ENCODE results near the gene ETHE1. TPM values are rescaled to one million over a fixed set of nuclear protein-coding genes. Genes with fewer than 3 reads are reported as not detected.

The ETHE1 gene
- total and polyA plus RNA-seq, 4 donors = 30.4 to 45.1 (median 34.5) TPM

- no peak for DNase-seq (ENCODE audit: low spot score)
- Histone ChIP-seq H3K27me3 (ENCODE audit: control insufficient read depth in 4 of 4, insufficient read depth in 4 of 4, low read length in 3 of 4) (no peaks in the 10 kb centered on the region), H3K4me3 (ENCODE audit: low read depth in 1 of 3, low read length in 3 of 3) (no peak overlapping the region), H3K9ac (ENCODE audit: low read depth in 1 of 2, low read length in 2 of 2) (no peak overlapping the region), H3K36me3 (ENCODE audit: control insufficient read depth in 4 of 4, insufficient read depth in 3 of 4, low read depth in 1 of 4, low read length in 3 of 4) (peaks cover 4 to 16% (median 11%) of the 10 kb centered on the region in 4 donors), H3K4me1 (ENCODE audit: control insufficient read depth in 4 of 4, insufficient read depth in 4 of 4, low read length in 3 of 4) (peaks cover 4 to 13% (median 7%) of the 10 kb centered on the region in 4 donors), H3K27ac (ENCODE audit: low read depth in 1 of 2, low read length in 2 of 2) (no peak overlapping the region), H3K9me3 (ENCODE audit: control insufficient read depth in 4 of 4, low read length in 3 of 4) (no peaks in the 10 kb centered on the region)
- WGBS = 86% methylated on average over 5 of the region's 5 CpGs
- no peak for TF ChIP-seq CTCF (IDR thresholded peaks at IDR 0.05; ENCODE audit: low read depth, low read length, missing input control)
- TF ChIP-seq FOXA1 (IDR thresholded peaks at IDR 0.05) = no peak
- peak; percentile 87 for TF ChIP-seq HNF4G (IDR thresholded peaks at IDR 0.05)
- TF ChIP-seq JUND (IDR thresholded peaks at IDR 0.05) = no peak
- TF ChIP-seq NR2F2 (IDR thresholded peaks at IDR 0.05) = peak; percentile 85
- no peak for TF ChIP-seq YY1 (IDR thresholded peaks at IDR 0.05)
- TF ChIP-seq, protein P1, sequence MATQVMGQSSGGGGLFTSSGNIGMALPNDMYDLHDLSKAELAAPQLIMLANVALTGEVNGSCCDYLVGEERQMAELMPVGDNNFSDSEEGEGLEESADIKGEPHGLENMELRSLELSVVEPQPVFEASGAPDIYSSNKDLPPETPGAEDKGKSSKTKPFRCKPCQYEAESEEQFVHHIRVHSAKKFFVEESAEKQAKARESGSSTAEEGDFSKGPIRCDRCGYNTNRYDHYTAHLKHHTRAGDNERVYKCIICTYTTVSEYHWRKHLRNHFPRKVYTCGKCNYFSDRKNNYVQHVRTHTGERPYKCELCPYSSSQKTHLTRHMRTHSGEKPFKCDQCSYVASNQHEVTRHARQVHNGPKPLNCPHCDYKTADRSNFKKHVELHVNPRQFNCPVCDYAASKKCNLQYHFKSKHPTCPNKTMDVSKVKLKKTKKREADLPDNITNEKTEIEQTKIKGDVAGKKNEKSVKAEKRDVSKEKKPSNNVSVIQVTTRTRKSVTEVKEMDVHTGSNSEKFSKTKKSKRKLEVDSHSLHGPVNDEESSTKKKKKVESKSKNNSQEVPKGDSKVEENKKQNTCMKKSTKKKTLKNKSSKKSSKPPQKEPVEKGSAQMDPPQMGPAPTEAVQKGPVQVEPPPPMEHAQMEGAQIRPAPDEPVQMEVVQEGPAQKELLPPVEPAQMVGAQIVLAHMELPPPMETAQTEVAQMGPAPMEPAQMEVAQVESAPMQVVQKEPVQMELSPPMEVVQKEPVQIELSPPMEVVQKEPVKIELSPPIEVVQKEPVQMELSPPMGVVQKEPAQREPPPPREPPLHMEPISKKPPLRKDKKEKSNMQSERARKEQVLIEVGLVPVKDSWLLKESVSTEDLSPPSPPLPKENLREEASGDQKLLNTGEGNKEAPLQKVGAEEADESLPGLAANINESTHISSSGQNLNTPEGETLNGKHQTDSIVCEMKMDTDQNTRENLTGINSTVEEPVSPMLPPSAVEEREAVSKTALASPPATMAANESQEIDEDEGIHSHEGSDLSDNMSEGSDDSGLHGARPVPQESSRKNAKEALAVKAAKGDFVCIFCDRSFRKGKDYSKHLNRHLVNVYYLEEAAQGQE (IDR thresholded peaks at IDR 0.05) = no peak
- no peak for TF ChIP-seq EGR1 (IDR thresholded peaks at IDR 0.05; ENCODE audit: low read depth in 2 of 2)
- TF ChIP-seq SP1 (IDR thresholded peaks at IDR 0.05) = peak; percentile 54
- TF ChIP-seq HNF4A (conservative IDR thresholded peaks at IDR 0.05) = peak; percentile 88 to 97
- no peak for TF ChIP-seq FOXA2 (IDR thresholded peaks at IDR 0.05)
- TF ChIP-seq GABPA (IDR thresholded peaks at IDR 0.05 in 1 of 2, conservative IDR thresholded peaks at IDR 0.05 in 1 of 2) = no peak
- peak; percentile 73 to 93 for TF ChIP-seq RXRA (IDR thresholded peaks at IDR 0.05)
- no peak for TF ChIP-seq ZBTB33 (IDR thresholded peaks at IDR 0.05)
- no peak for TF ChIP-seq RAD21 (IDR thresholded peaks at IDR 0.05)
- no peak for TF ChIP-seq MAX (IDR thresholded peaks at IDR 0.05)
- no peak for TF ChIP-seq TAF1 (conservative IDR thresholded peaks at IDR 0.05)
- no peak for TF ChIP-seq ATF3 (IDR thresholded peaks at IDR 0.05)
Observed at GRCh38 chr19:43541920-43542650, 15.1 kb upstream of the ETHE1 start.

Measured in liver (tissue), 9 donors.